Measurements from ENCODE around the gene SPSB1.
"Not testable (repeated sequence)": the region's sequence is repeated elsewhere in the genome, so short reads cannot be mapped to it uniquely, and the experiment has no call there.

Gene SPSB1

DNA sequence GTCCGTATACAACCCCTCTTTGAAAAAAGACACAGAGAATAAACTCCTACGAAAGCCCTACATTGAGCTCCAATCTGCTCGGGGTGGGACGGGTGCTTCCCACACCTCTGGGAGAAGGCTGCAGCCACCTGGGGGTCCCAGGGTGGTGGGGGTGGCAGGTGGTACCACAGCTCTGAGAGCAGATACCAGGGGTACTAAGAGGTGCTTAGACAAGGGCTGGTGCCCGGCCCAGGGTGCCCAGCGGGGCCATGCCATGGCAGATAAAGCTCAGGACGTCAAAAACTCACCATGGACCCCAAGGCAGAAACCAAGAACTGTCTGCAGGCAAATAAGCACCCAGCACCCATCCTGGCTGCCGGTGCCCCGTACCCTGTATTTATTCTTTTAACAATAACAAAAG, 75.1 kb downstream of the SPSB1 start:
- no peak for DNase-seq (ENCODE audit: low spot score)

GRCh38 chr1:9368356-9368755, 75.7 kb downstream of the SPSB1 start:
- no peak for DNase-seq (ENCODE audit: low spot score)

DNA sequence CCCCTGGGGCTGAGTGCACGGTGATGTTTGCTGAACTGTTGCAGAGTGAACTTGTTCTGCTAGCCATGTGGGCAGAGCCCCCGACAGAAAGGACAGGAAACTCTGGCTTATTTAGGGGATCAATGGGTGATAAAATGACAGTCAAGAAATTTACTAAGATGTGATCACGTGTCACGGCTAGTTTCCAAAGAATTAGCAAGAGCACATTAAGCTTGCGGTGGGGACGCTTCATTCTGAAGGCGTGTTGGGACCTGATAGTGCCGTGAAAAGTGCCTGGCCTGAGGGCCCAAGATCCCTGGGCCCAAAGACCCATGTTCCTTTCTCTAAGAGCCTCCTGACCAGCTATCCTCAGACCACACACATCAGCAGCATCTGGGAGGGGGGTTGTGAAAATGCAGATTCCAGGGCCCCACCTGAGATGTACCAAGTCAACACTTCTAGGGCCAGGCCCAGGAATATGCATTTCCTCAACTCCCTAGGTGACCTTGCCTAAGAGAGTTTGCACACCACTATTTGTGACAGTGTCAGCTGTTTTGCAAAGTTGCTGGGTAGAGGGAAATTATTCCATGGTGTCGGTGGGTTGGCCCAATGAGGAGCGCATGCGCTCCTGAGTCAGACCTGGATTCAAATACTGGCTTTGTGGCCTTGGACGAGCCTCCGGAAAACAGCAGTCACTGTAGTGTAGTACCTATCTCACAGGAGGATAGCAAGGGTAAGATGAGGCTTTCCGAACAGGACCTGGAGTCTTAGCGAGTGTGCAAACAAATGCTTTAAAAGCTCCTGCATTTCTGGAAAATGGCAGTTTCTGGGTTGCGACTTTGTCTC, 77.5 kb downstream of the SPSB1 start:
- no peak for DNase-seq (ENCODE audit: low spot score)

DNA sequence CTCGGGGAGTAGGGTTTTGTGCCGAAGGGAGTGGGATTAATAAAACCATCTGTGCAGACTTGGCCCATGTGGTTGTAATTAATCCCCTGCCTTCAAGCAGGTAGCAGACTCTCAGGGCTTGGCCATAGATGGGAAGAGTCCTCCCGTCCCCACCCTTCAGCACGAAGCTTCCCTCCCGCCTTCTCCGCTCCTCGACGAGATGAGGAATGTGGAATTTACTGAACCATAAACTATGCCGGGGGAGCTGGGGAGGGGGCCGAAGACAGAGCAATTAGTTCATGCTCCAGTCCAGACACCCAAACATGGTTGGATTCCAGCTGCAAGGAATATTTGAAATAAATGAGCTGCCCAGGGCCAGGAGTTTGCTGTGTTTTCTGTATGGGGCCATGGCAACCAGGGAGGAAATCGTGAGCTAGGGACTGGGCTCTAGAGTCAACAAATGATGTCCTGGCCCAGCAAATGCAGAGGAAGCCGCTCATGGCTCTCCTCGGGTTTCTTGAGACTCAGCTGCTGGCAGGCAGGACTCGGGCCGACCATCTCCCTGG, 78.8 kb downstream of the SPSB1 start:
- DNase-seq (ENCODE audit: low spot score), result no peak

GRCh38 chr1:9371951-9372350, 79.3 kb downstream of the SPSB1 start:
- DNase-seq (ENCODE audit: low spot score), result no peak

DNA sequence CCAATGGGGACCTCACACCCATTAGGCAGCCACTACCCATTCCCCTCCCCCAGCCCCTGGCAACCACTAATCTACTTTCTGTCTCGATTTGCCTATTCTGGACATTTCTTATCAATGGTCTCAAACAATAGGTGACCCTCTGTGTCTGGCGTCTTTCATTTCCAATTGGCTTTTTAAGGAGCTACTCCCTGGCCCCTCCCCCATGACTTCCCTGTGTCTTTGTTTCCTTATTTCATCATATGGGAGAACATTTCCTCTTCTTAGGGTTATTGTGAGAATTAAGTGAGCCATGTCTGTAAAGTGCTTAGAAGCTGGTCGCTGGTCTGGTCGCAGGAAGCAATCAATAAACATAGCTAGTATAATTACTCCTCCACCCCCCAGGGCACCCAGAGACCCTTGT, 80.9 kb downstream of the SPSB1 start:
- DNase-seq (ENCODE audit: low spot score), result no peak

DNA sequence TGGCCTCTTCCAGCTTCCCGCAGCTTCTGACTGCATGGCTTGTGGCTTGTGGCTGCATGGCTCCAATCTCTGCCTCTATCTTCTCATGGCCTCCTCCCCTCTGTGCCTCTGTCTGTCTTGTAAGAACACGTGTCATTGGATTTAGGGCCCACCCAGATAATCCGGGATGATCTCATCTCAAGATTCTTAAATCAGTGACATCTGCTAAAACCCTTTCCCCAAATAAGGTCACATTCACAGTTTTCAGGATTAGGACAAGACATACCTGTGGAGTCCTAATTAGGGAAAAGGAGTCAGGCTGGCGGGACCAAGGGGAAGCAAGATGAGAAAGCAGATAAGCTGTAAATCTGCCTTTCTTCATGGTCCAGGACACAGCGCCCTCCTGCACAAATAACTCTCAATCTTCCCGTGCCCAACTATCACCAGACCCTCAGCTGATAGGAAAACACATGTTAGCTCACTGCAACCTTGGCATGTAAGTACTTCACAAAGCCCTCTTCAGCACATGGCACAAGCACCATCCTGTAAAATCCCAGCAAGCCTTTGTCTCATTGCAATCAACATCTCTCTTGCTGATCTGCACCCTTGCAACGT, 82.2 kb downstream of the SPSB1 start:
- no peak for DNase-seq (ENCODE audit: low spot score)

DNA sequence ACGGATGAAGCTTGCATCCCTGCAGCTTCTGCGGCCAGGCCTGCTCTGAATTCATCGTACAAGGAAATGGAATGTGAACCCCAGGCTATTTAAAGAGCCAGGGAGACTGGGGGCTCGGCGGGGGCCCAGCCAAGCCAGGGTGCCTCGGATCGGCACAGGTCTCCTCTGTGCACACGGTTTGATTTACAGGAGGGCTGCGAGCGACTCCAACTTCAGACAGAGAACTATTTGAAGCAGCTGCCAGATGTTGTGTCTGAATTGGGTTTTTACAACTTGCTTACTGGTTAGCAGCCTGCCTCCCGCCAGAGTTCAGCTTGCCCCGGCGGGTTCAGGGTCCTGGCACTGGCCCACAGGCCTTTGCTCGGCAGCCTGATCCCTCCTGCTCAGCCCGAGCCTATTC, 83.2 kb downstream of the SPSB1 start:
- no peak for DNase-seq (ENCODE audit: low spot score)

- DNase-seq (ENCODE audit: low spot score), result no peak
Observed at GRCh38 chr1:9376430-9376829, 83.7 kb downstream of the SPSB1 start.

DNA sequence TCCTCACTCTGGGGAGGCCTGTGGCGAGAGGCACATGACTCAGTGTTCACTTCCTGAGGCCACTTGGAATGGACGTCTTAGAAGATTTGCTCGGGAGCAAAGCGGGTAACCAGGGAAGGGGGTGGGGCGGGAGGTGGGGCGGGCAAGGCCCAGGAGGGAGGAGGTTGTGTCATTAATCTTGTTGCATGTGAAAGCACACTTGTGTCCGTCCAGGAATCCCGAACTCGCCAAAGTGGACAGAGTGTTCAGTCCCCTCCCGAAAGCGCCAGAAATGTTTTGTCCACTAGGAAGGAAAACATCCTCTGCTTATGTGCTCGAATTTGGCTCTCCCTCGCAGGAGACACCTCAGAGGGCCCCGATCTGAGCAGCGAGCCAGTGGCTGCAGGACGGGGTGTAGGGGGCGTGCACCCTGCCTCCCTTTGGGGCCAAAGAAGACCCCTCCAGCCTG, 84.2 kb downstream of the SPSB1 start:
- no peak for DNase-seq (ENCODE audit: low spot score)

DNA sequence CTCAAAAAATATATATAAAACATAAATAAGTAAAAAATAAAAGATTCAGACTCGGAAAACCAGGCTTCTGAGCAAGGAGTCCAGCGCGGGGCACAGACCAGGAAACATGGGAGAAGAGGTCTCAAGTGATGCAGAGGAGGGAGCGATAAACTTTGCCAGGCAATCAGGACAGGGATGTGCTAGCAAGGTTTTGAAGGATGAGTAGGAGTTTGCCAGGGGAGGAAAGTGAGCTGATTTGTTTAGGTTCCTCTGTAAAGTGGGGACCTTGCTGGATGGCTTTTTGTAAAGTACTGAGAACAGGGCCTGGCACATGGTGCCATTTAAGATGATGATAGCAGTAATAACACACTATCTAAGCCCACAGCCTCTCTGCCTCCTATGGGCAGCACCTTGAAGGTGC, 86.1 kb downstream of the SPSB1 start:
- DNase-seq (ENCODE audit: low spot score), result no peak

DNA sequence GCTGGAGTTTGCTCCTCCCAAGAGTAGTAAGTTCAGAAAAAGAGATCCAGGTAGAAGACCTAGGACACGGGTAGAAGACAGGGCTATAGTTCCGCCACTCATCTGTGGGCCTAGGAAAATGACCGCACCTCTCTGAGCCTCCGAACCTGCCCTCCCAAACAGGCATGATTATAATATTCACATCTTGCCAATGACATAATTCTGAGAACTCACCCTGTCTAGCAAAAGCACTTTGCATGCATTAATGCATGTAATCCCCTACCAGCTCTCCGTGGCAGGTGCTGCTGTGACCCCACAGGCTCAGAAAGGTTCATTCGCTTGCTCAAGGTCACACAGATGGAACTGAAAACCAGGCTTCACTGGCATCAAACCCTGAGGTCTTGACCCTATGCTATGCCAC, 88.0 kb downstream of the SPSB1 start:
- no peak for DNase-seq (ENCODE audit: low spot score)

DNA sequence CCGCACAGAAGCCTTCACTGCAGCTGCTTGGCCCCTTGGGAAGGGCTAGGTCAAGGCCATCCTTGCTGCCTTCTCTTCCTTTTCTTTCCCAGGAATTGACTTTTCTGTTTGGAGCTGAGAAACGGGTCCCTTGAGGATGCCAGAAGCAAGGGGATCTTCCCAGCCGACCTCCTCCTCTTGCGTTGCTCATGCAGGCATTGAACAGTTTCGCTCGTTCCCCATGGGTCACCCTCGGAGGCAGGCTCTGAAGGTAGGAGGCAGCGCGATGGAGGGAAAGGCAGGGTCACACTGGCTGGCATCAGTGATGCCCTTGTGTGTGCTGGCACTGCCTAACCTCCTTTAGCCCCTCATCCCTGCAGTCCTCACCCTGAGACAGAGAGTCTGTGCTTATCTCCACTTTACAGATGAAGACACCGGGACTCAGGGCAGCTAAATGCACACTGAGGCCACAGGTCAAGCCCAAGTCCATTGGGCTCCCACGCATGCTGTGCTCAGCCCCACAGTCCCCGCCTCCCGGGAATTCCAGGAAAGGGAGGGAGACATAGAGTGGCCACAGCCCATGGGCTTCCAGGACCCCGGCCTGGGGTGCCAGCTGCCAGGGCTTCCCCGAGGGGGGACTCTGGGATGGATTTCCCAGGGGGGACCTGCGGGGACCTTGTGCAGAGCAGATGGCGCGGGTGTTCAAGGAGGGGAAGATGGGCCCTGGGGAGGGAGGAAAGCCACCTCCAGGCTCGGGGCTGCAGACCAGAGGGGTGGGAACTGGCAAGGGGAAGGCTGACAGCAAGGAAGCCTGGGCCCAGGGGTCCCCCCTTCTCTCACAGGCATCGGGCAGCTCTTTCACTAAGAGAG, 90.2 kb downstream of the SPSB1 start:
- DNase-seq (ENCODE audit: low spot score), result no peak

DNA sequence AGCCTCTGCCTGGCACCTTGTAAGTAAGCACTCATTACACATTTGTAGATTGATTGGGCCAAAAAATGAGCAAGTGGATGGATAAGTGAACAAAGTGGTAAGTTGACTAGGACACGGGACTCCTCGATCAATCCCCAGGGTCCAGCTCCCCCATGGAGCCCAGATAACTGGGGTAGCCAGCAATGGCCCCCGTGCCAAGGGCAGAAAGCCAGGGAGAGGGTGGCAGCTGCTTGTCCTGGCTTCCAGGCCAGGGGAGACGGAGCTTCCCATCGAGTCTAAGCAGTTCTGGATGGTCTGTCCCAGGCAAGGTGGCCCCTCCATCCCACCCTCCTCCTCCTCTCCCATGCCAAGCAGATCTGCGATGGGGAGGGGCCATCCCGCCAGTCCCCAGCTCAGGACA, 91.4 kb downstream of the SPSB1 start:
- DNase-seq (ENCODE audit: low spot score), result no peak

- DNase-seq (ENCODE audit: low spot score), result no peak
Observed at GRCh38 chr1:9384751-9385245, 92.1 kb downstream of the SPSB1 start.

- DNase-seq (ENCODE audit: low spot score), result not testable (repeated sequence)
Observed at GRCh38 chr1:9385392-9385791, 92.7 kb downstream of the SPSB1 start.

GRCh38 chr1:9385801-9386573, 93.3 kb downstream of the SPSB1 start:
- DNase-seq (ENCODE audit: low spot score), result no peak

DNA sequence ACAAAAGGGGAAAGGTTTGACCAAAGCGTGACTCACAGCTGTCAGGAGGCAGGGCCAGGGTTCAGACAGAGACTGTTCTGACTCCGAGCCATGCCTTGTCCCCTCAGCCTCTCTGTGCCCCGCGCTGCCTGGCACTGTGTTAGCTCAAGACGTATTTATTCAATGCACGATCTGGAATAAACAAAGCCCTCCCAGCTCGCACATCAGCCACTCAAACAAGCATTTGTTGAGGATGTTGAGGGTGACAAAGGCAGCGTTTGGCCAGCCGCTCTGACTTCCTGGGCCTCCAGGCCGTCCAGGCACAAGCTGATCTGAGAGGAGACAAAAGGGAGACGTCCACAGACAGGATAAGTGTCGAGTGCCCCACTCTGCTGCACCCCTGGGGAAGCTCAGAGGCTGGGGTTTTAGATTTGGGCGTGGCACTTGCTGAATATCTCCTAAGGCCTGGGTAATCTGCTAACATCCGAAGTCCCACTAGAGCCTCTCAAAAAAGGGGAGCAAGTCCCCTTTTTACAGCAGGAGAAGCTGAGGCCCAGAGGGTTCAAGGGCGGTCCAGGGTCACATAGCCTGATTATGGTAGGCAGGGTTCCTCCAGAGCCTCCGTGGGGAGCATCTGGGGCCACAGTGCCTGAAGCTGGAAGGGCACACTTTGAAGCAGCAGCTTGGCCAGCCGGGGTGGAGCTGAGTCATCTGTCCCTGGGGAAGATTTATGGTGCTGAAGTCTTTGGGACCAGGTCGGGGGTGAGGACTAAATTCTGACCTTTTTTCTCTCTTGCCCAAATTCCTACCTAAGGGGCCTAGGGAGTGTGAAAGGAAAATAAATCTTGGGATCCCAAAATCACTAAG, 95.9 kb downstream of the SPSB1 start:
- DNase-seq (ENCODE audit: low spot score), result no peak

GRCh38 chr1:9389968-9390367, 97.3 kb downstream of the SPSB1 start:
- DNase-seq (ENCODE audit: low spot score), result peak; percentile 12

- no peak for DNase-seq (ENCODE audit: low spot score)
Observed at GRCh38 chr1:9391620-9392019, 98.9 kb downstream of the SPSB1 start.

- no peak for DNase-seq (ENCODE audit: low spot score)
Observed at GRCh38 chr1:9394010-9394409, 101.3 kb downstream of the SPSB1 start.
